ENCODE results near the gene FRAS1. TPM values are rescaled to one million over a fixed set of nuclear protein-coding genes. Genes with fewer than 3 reads are reported as not detected.

Gene FRAS1
- total RNA-seq, 2 donors from 2014 or later, result 77.0 to 78.3 TPM

- no peaks in the 10 kb centered on the region for H3K27me3 ChIP-seq (ENCODE audit: control insufficient read depth, insufficient read depth, low read length, poor library complexity, severe bottlenecking)
- no peak overlapping the region for H3K4me3 Mint-ChIP-seq
- no peak overlapping the region for H3K9ac ChIP-seq (ENCODE audit: extremely low read depth, low read length, poor library complexity, severe bottlenecking)
- TF ChIP-seq, protein P1, sequence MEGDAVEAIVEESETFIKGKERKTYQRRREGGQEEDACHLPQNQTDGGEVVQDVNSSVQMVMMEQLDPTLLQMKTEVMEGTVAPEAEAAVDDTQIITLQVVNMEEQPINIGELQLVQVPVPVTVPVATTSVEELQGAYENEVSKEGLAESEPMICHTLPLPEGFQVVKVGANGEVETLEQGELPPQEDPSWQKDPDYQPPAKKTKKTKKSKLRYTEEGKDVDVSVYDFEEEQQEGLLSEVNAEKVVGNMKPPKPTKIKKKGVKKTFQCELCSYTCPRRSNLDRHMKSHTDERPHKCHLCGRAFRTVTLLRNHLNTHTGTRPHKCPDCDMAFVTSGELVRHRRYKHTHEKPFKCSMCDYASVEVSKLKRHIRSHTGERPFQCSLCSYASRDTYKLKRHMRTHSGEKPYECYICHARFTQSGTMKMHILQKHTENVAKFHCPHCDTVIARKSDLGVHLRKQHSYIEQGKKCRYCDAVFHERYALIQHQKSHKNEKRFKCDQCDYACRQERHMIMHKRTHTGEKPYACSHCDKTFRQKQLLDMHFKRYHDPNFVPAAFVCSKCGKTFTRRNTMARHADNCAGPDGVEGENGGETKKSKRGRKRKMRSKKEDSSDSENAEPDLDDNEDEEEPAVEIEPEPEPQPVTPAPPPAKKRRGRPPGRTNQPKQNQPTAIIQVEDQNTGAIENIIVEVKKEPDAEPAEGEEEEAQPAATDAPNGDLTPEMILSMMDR (conservative IDR thresholded peaks at IDR 0.05), result no peak
- H3K36me3 ChIP-seq (ENCODE audit: control insufficient read depth, insufficient read depth, low read length), result peaks cover 28% of the 10 kb centered on the region
- H3K4me3 ChIP-seq (ENCODE audit: low read length), result no peak overlapping the region
- H3K27me3 Mint-ChIP-seq (ENCODE audit: insufficient read depth), result no peaks in the 10 kb centered on the region
- H3K4me1 ChIP-seq (ENCODE audit: control insufficient read depth, insufficient read depth, low read length), result peaks cover 8% of the 10 kb centered on the region
- no peaks in the 10 kb centered on the region for H3K9me3 Mint-ChIP-seq
- H3K36me3 Mint-ChIP-seq (ENCODE audit: low read depth), result peaks cover 16% of the 10 kb centered on the region
- peak overlapping the region; percentile 27 for H3K27ac Mint-ChIP-seq
- no peaks in the 10 kb centered on the region for H3K9me3 ChIP-seq (ENCODE audit: control insufficient read depth, low read length)
- DNase-seq, result no peak
- H3K27ac ChIP-seq (ENCODE audit: low read depth, low read length), result no peak overlapping the region
- peaks cover 44% of the 10 kb centered on the region for H3K4me1 Mint-ChIP-seq
- 89% methylated on average over 4 of the region's 4 CpGs; no CpG with 5 or more reads in 1 of the 2 experiments for WGBS, 2 experiments (ENCODE audit: insufficient coverage in 1 of 2, insufficient read length in 1 of 2)
Measured at GRCh38 chr4:78361621-78362120, 304.5 kb downstream of the FRAS1 start.

DNA sequence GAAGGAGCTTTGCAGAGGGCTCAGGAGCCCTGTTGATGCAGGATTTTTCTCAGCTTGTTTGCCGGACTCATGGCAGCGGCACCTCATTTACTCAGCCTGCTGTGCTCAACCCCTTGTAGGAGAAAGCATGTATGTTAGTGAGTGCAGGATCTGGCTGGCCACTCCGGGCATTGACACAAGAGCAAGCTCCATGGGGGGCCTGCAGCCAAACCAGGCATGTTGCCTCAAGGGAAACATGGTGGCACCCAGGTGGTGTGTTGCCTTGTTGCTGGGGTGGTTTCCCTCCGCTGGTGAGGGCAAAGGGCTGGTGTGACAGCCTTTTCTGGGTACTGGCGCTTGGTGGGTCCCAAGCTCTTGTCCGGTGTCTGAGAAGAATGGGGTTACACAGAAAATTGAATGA lies 305.2 kb downstream of the FRAS1 start:
- H3K27ac Mint-ChIP-seq, result peak overlapping the region; percentile 75
- H3K36me3 Mint-ChIP-seq (ENCODE audit: low read depth), result peaks cover 15% of the 10 kb centered on the region
- H3K4me1 Mint-ChIP-seq, result peaks cover 44% of the 10 kb centered on the region
- no peak overlapping the region for H3K4me3 Mint-ChIP-seq
- Histone ChIP-seq H3K4me3 (ENCODE audit: low read length) (no peak overlapping the region), H3K9me3 (ENCODE audit: control insufficient read depth, low read length) (no peaks in the 10 kb centered on the region), H3K4me1 (ENCODE audit: control insufficient read depth, insufficient read depth, low read length) (peaks cover 8% of the 10 kb centered on the region), H3K36me3 (ENCODE audit: control insufficient read depth, insufficient read depth, low read length) (peaks cover 31% of the 10 kb centered on the region), H3K27ac (ENCODE audit: low read depth, low read length) (no peak overlapping the region), H3K27me3 (ENCODE audit: control insufficient read depth, insufficient read depth, low read length, poor library complexity, severe bottlenecking) (no peaks in the 10 kb centered on the region), H3K9ac (ENCODE audit: extremely low read depth, low read length, poor library complexity, severe bottlenecking) (no peak overlapping the region)
- peak; percentile 77 for DNase-seq
- WGBS, 2 experiments (ENCODE audit: insufficient coverage in 1 of 2, insufficient read length in 1 of 2), result 89 to 91% methylated on average over 4 to 6 of the region's 6 CpGs
- no peaks in the 10 kb centered on the region for H3K9me3 Mint-ChIP-seq
- TF ChIP-seq, protein P1 (conservative IDR thresholded peaks at IDR 0.05), result peak; percentile 39
- H3K27me3 Mint-ChIP-seq (ENCODE audit: insufficient read depth), result no peaks in the 10 kb centered on the region

GRCh38 chr4:78363031-78363570 lies 306.0 kb downstream of the FRAS1 start:
- peaks cover 44% of the 10 kb centered on the region for H3K4me1 Mint-ChIP-seq
- Histone ChIP-seq H3K36me3 (ENCODE audit: control insufficient read depth, insufficient read depth, low read length) (peaks cover 31% of the 10 kb centered on the region), H3K27me3 (ENCODE audit: control insufficient read depth, insufficient read depth, low read length, poor library complexity, severe bottlenecking) (no peaks in the 10 kb centered on the region), H3K4me1 (ENCODE audit: control insufficient read depth, insufficient read depth, low read length) (peaks cover 8% of the 10 kb centered on the region), H3K4me3 (ENCODE audit: low read length) (no peak overlapping the region), H3K27ac (ENCODE audit: low read depth, low read length) (no peak overlapping the region), H3K9ac (ENCODE audit: extremely low read depth, low read length, poor library complexity, severe bottlenecking) (no peak overlapping the region), H3K9me3 (ENCODE audit: control insufficient read depth, low read length) (no peaks in the 10 kb centered on the region)
- H3K27ac Mint-ChIP-seq, result peak overlapping the region; percentile 75
- no peaks in the 10 kb centered on the region for H3K9me3 Mint-ChIP-seq
- 69 to 77% methylated on average over 5 to 6 of the region's 6 CpGs for WGBS, 2 experiments (ENCODE audit: insufficient coverage in 1 of 2, insufficient read length in 1 of 2)
- no peak overlapping the region for H3K4me3 Mint-ChIP-seq
- peak; percentile 51 for DNase-seq
- no peaks in the 10 kb centered on the region for H3K27me3 Mint-ChIP-seq (ENCODE audit: insufficient read depth)
- peaks cover 14% of the 10 kb centered on the region for H3K36me3 Mint-ChIP-seq (ENCODE audit: low read depth)
- TF ChIP-seq, protein P1 (conservative IDR thresholded peaks at IDR 0.05), result no peak
